Measurements from ENCODE around the gene MT1E.

DNA sequence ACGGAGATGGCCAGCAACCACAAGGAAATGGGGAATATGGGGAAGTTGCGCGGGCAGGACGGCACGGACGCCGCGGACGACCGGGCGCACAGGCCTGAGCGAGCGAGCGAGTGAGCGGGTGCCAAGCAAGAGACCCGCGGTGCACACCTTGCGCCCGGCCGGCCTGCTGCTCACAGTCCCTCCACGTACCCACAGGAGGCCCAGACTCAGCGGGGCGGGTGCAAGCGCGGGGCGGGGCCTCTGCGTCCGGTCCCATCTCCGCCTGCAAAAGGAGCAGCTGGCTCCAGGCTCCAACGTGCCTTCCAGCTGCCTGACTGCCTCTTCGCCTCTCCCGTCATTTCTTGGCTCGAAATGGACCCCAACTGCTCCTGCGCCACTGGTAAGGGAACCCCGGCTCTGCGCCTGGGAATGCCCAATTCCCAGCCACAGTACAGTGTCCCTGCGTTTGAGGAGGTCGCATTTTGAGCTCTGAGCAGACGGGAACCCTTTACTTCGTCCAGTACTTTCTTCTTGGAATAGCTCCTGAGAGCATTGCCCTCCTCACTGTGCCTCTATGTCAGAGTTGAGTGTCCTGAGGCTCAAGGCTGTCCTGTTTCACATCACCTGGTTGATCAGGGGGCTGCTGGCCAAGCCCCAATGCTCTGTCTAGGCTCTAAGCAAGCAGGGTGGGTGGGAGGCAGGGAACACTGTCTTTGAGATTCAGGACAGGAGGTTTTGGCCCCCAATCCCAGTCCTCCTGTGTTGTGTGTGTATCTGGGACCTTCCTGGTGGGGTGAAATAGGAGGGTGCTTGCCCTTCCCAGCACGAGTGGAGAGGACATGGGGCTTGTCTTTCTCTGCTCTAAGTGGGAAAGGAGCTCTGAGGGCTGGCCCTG, 8.1 kb upstream of the MT1E start:
- TF ChIP-seq, protein P1, sequence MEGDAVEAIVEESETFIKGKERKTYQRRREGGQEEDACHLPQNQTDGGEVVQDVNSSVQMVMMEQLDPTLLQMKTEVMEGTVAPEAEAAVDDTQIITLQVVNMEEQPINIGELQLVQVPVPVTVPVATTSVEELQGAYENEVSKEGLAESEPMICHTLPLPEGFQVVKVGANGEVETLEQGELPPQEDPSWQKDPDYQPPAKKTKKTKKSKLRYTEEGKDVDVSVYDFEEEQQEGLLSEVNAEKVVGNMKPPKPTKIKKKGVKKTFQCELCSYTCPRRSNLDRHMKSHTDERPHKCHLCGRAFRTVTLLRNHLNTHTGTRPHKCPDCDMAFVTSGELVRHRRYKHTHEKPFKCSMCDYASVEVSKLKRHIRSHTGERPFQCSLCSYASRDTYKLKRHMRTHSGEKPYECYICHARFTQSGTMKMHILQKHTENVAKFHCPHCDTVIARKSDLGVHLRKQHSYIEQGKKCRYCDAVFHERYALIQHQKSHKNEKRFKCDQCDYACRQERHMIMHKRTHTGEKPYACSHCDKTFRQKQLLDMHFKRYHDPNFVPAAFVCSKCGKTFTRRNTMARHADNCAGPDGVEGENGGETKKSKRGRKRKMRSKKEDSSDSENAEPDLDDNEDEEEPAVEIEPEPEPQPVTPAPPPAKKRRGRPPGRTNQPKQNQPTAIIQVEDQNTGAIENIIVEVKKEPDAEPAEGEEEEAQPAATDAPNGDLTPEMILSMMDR (IDR thresholded peaks at IDR 0.05), result no peak
- peak in 1 of 2 donors; percentile 55 for TF ChIP-seq POLR2A (IDR thresholded peaks at IDR 0.05)

Data from adrenal gland (tissue), 5 donors.